H9 (cell line): ENCODE data around the gene SLC30A7. TPM values are rescaled to one million over a fixed set of nuclear protein-coding genes. Genes with fewer than 3 reads are reported as not detected.

Experiments used
- DNase-seq: peaks from one replicate; pipeline ENCODE4 v3.0.0-alpha.2; 2017
- H2AFZ ChIP-seq: one replicate; pipeline ENCODE4 v1.6.1; 2013; ENCODE audit warnings: mild to moderate bottlenecking, low read length, control low read depth, moderate library complexity
- H2AK5ac ChIP-seq: 2 replicates; pipeline ENCODE4 v1.6.1; 2013; ENCODE audit warnings: low read length, control low read depth, mixed read lengths; ENCODE audit not compliant: insufficient read length
- H2BK120ac ChIP-seq: one replicate; pipeline ENCODE4 v1.6.1; 2013; ENCODE audit warnings: low read depth, mild to moderate bottlenecking, low read length, control low read depth, inconsistent platforms; ENCODE audit not compliant: poor library complexity, severe bottlenecking
- H2BK12ac ChIP-seq: 2 replicates; pipeline ENCODE4 v1.6.1; 2013; ENCODE audit warnings: low read length, control low read depth, mixed read lengths, low read depth; ENCODE audit not compliant: insufficient read length
- H2BK15ac ChIP-seq: 2 replicates; pipeline ENCODE4 v1.6.1; 2013; ENCODE audit warnings: low read depth, low read length, control low read depth
- H2BK20ac ChIP-seq: one replicate; pipeline ENCODE4 v1.6.1; 2013; ENCODE audit warnings: low read depth, mild to moderate bottlenecking, low read length, control low read depth, inconsistent platforms; ENCODE audit not compliant: poor library complexity, severe bottlenecking
- H2BK5ac ChIP-seq: 2 replicates; pipeline ENCODE4 v1.6.1; 2013; ENCODE audit warnings: low read length, control low read depth, mixed read lengths; ENCODE audit not compliant: insufficient read length
- H3K14ac ChIP-seq: 2 replicates; pipeline ENCODE4 v1.6.1; 2013; ENCODE audit warnings: low read length, control low read depth; ENCODE audit not compliant: insufficient read depth
- H3K18ac ChIP-seq: 2 replicates; pipeline ENCODE4 v1.6.1; 2013; ENCODE audit warnings: low read depth, mild to moderate bottlenecking, mixed read lengths, low read length, control low read depth; ENCODE audit not compliant: insufficient read length
- H3K23ac ChIP-seq: 2 replicates; pipeline ENCODE4 v1.6.1; 2013; ENCODE audit warnings: low read length, control low read depth, mixed read lengths, low read depth; ENCODE audit not compliant: insufficient read length
- H3K23me2 ChIP-seq: 2 replicates; pipeline ENCODE4 v1.6.1; 2013; ENCODE audit warnings: low read depth, mild to moderate bottlenecking, mixed read lengths, low read length, control low read depth; ENCODE audit not compliant: insufficient read length, poor library complexity, severe bottlenecking
- H3K27ac ChIP-seq: 2 replicates; pipeline ENCODE4 v1.5.1; 2013; ENCODE audit warnings: low read length, control low read depth, mixed read lengths, low read depth; ENCODE audit not compliant: insufficient read length
- H3K27me3 ChIP-seq: 2 replicates; pipeline ENCODE4 v1.6.1; 2013; ENCODE audit warnings: low read length, control low read depth, inconsistent platforms; ENCODE audit not compliant: insufficient read depth
- H3K4ac ChIP-seq: 2 replicates; pipeline ENCODE4 v1.6.1; 2013; ENCODE audit warnings: low read depth, mild to moderate bottlenecking, control low read depth, inconsistent platforms, low read length, moderate library complexity
- H3K4me1 ChIP-seq: 2 replicates; pipeline ENCODE4 v1.6.1; 2013; ENCODE audit warnings: low read length, control low read depth, inconsistent platforms; ENCODE audit not compliant: insufficient read depth
- H3K4me2 ChIP-seq: 2 replicates; pipeline ENCODE4 v1.6.1; 2013; ENCODE audit warnings: low read length, control low read depth, mixed read lengths; ENCODE audit not compliant: insufficient read length, insufficient read depth
- H3K56ac ChIP-seq: 2 replicates; pipeline ENCODE4 v1.6.1; 2013; ENCODE audit warnings: low read depth, mild to moderate bottlenecking, mixed read lengths, low read length, control low read depth; ENCODE audit not compliant: insufficient read length
- H3K79me1 ChIP-seq: 2 replicates; pipeline ENCODE4 v1.6.1; 2013; ENCODE audit warnings: low read depth, mild to moderate bottlenecking, moderate library complexity, low read length, control low read depth, inconsistent platforms; ENCODE audit not compliant: insufficient read depth, poor library complexity, severe bottlenecking
- H3K79me2 ChIP-seq: 2 replicates; pipeline ENCODE4 v1.6.1; 2013; ENCODE audit warnings: low read length, control low read depth, inconsistent platforms; ENCODE audit not compliant: insufficient read depth
- H3K9ac ChIP-seq: 2 replicates; pipeline ENCODE4 v1.6.1; 2013; ENCODE audit warnings: low read length, control low read depth, mixed read lengths; ENCODE audit not compliant: insufficient read length; ENCODE audit errors: extremely low read depth
- H3K9me3 ChIP-seq: one replicate; pipeline ENCODE4 v1.6.1; 2013; ENCODE audit warnings: low read depth, low read length, inconsistent platforms; ENCODE audit not compliant: control insufficient read depth
- H3T11ph ChIP-seq: one replicate; pipeline ENCODE4 v1.6.1; 2013; ENCODE audit warnings: mild to moderate bottlenecking, low read length, control low read depth, inconsistent platforms
- H4K20me1 ChIP-seq: one replicate; pipeline ENCODE4 v1.6.1; 2013; ENCODE audit not compliant: control insufficient read depth, insufficient read length, insufficient read depth
- H4K5ac ChIP-seq: 2 replicates; pipeline ENCODE4 v1.6.1; 2013; ENCODE audit warnings: low read depth, mild to moderate bottlenecking, mixed read lengths, low read length, control low read depth; ENCODE audit not compliant: insufficient read length
- H4K8ac ChIP-seq: replicated peaks from 2 replicates; pipeline ENCODE4 v1.6.1; 2013; ENCODE audit warnings: low read length, control low read depth, mixed read lengths, low read depth; ENCODE audit not compliant: insufficient read length
- H4K91ac ChIP-seq: 2 replicates; pipeline ENCODE4 v1.6.1; 2013; ENCODE audit warnings: low read depth, mild to moderate bottlenecking, moderate library complexity, mixed read lengths, low read length, control low read depth; ENCODE audit not compliant: insufficient read length
- H3K27ac Mint-ChIP-seq, 3 experiments: 2 replicates in 2 of 3; 3 replicates in 1 of 3; pipeline ENCODE4 v1.8.0; 2020 to 2021; ENCODE audit warnings: mixed read lengths in 3 of 3, mild to moderate bottlenecking in 1 of 3, moderate library complexity in 1 of 3
- H3K27me3 Mint-ChIP-seq: 2 replicates; pipeline ENCODE4 v1.8.0; 2021; ENCODE audit warnings: low read depth, mild to moderate bottlenecking, moderate library complexity, mixed read lengths
- H3K36me3 Mint-ChIP-seq, 3 experiments: 2 replicates in 2 of 3; 3 replicates in 1 of 3; pipeline ENCODE4 v1.8.0; 2020 to 2021; ENCODE audit warnings: low read depth in 3 of 3, mixed read lengths in 3 of 3; ENCODE audit not compliant: insufficient read depth in 1 of 3
- H3K4me1 Mint-ChIP-seq, 2 experiments: 2 replicates each; pipeline ENCODE4 v1.8.0; 2020; ENCODE audit warnings: mixed read lengths in 2 of 2
- H3K4me3 Mint-ChIP-seq, 2 experiments: 2 replicates in 1 of 2; 3 replicates in 1 of 2; pipeline ENCODE4 v1.8.0; 2020 to 2021; ENCODE audit warnings: mild to moderate bottlenecking in 2 of 2, mixed read lengths in 2 of 2, moderate library complexity in 1 of 2
- H3K9me3 Mint-ChIP-seq, 2 experiments: 2 replicates in 1 of 2; 3 replicates in 1 of 2; pipeline ENCODE4 v1.8.0; 2020; ENCODE audit warnings: mild to moderate bottlenecking in 2 of 2, mixed read lengths in 2 of 2, moderate library complexity in 1 of 2
- WGBS: extraction: QIAGEN DNeasy Blood & Tissue Kit; methylation state at CpG from one replicate; pipeline ENCODE4 v1.1.7; 2013; ENCODE audit warnings: missing lambda C conversion rate, low lambda C conversion rate, mixed read lengths; ENCODE audit not compliant: insufficient read length; ENCODE audit errors: extremely low coverage; 5-methylcytosine and 5-hydroxymethylcytosine counted together
- long read RNA-seq: library from polyadenylated mRNA; unstranded; transcript quantifications from one replicate; pipeline ENCODE4 v2.0.0, GENCODE V29; 2020
- total RNA-seq: library from RNA; stranded (reverse); gene quantifications from 2 replicates; pipeline ENCODE4 v1.2.1, GENCODE V29; 2021
- TF ChIP-seq, protein P1 (sequence below): fragments of 200-600 bp; sonication (generic); conservative IDR thresholded peaks from 3 replicates; pipeline ENCODE4 v1.8.0; 2021; ENCODE audit warnings: antibody characterized with exemption, mild to moderate bottlenecking

SLC30A7 gene, protein sequence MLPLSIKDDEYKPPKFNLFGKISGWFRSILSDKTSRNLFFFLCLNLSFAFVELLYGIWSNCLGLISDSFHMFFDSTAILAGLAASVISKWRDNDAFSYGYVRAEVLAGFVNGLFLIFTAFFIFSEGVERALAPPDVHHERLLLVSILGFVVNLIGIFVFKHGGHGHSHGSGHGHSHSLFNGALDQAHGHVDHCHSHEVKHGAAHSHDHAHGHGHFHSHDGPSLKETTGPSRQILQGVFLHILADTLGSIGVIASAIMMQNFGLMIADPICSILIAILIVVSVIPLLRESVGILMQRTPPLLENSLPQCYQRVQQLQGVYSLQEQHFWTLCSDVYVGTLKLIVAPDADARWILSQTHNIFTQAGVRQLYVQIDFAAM
- 25.6 and 26.6 TPM in 2 replicates for total RNA-seq
- long read RNA-seq, full-length matches to known transcripts, result 62 of 89 reads
- long read RNA-seq, partial matches to known transcripts, result 5 of 89 reads
- long read RNA-seq, other reads (novel, unspliced or antisense), result 22 of 89 reads

DNA sequence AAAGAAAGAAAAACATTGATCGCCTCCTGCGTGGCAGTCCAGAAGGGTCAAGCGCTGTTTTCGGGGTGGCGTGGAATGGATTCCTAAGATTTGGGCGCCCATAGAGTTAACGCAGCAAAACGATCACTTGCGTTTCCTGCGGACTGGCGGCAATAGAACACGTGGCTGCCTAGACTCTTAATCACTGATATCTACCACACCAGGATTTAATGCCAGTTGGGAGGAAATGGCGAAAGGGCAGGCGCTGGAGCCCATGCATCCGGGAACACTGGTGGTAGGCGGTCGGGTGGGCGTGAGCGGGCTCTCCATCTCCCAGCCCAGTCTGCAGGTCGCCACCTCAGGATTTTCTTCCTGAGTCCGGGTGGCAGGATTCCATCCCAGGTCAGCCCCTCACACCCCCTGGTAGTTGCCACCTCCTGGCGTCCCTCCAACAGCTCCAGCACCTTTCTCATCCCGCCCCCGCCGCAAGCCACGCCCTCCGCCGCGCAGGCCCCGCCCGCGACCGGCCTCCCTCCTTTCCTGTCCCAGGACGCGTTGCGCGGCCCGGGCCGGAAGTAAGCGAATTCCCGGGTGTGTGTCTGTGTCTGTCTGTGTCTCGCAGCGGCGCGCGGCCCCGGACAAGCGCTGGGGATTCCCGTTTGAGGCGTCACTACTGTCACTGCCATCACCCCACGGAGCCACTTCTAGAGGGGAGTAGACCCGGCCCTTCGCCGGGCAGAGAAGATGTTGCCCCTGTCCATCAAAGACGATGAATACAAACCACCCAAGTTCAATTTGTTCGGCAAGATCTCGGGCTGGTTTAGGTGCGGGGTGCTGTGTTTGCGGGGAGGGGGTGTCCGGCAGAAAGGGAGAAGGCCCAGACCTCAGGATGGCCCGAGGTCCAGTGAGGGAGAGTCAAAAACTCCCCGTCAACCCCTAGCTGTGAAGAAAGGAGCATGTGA is at the start of gene SLC30A7:
Gene SLC30A7 (plus strand): TSS at position 551 of the 941 bp plus-strand sequence. CDS start 173 bp downstream, at position 724.
- H3K14ac ChIP-seq, result peak within 1 kb of the TSS; percentile 87
- DNase-seq, result peak; percentile 94
- no peak within 1 kb of the TSS for H2BK120ac ChIP-seq
- peak within 1 kb of the TSS; percentile 82 for H3K9ac ChIP-seq
- H3K9me3 ChIP-seq, result peaks cover 5% of the 10 kb centered on the region
- no CpG with 5 or more reads among the region's 62 CpGs for WGBS
- TF ChIP-seq, protein P1, sequence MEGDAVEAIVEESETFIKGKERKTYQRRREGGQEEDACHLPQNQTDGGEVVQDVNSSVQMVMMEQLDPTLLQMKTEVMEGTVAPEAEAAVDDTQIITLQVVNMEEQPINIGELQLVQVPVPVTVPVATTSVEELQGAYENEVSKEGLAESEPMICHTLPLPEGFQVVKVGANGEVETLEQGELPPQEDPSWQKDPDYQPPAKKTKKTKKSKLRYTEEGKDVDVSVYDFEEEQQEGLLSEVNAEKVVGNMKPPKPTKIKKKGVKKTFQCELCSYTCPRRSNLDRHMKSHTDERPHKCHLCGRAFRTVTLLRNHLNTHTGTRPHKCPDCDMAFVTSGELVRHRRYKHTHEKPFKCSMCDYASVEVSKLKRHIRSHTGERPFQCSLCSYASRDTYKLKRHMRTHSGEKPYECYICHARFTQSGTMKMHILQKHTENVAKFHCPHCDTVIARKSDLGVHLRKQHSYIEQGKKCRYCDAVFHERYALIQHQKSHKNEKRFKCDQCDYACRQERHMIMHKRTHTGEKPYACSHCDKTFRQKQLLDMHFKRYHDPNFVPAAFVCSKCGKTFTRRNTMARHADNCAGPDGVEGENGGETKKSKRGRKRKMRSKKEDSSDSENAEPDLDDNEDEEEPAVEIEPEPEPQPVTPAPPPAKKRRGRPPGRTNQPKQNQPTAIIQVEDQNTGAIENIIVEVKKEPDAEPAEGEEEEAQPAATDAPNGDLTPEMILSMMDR, result no peak
- no peak within 1 kb of the TSS for H2BK5ac ChIP-seq
- H2BK15ac ChIP-seq, result no peak within 1 kb of the TSS
- H3K56ac ChIP-seq, result peak within 1 kb of the TSS; percentile 88
- peaks cover 7 to 10% of the 10 kb centered on the region in 2 experiments for H3K9me3 Mint-ChIP-seq
- H2AFZ ChIP-seq, result peak within 1 kb of the TSS; percentile 79
- no peak within 1 kb of the TSS for H2BK20ac ChIP-seq
- no peak within 1 kb of the TSS for H2AK5ac ChIP-seq
- peaks cover 4% of the 10 kb centered on the region; the same call in 1 of the 2 replicates for H3K79me2 ChIP-seq
- no peaks in the 10 kb centered on the region for H3K27me3 Mint-ChIP-seq
- H3K4ac ChIP-seq, result no peak within 1 kb of the TSS
- H4K5ac ChIP-seq, result peak within 1 kb of the TSS; percentile 50
- no peak within 1 kb of the TSS for H3K23ac ChIP-seq
- H3K27me3 ChIP-seq, result no peaks in the 10 kb centered on the region
- H3K18ac ChIP-seq, result peak within 1 kb of the TSS; percentile 54
- peak within 1 kb of the TSS; percentile 76 for H3K27ac ChIP-seq
- no peak within 1 kb of the TSS for H2BK12ac ChIP-seq
- peaks cover 17% of the 10 kb centered on the region for H3K23me2 ChIP-seq
- peaks cover 3% of the 10 kb centered on the region for H3K79me1 ChIP-seq
- no peak within 1 kb of the TSS for H3T11ph ChIP-seq
- peak within 1 kb of the TSS; percentile 99 to 100 for H3K4me3 Mint-ChIP-seq
- peak within 1 kb of the TSS; percentile 97 for H3K4me2 ChIP-seq
- peaks cover 15 to 21% of the 10 kb centered on the region in 2 experiments for H3K4me1 Mint-ChIP-seq
- no peaks in the 10 kb centered on the region for H3K4me1 ChIP-seq
- no peak within 1 kb of the TSS for H4K91ac ChIP-seq
- no peak within 1 kb of the TSS for H4K8ac ChIP-seq
- H3K27ac Mint-ChIP-seq, result peak within 1 kb of the TSS; percentile 97 to 99 (median 99)
- no peaks in the 10 kb centered on the region for H4K20me1 ChIP-seq
- H3K36me3 Mint-ChIP-seq, result peaks cover 28 to 45% (median 38%) of the 10 kb centered on the region in 3 experiments
